ENCODE results near the gene CD300LF. TPM values are rescaled to one million over a fixed set of nuclear protein-coding genes. Genes with fewer than 3 reads are reported as not detected.
A peak's percentile ranks its signal among the peaks of the same experiment; 100 is the strongest.

CD300LF gene
- total RNA-seq, 1 experiment from 2014 or later: not detected

- H3K9me2 ChIP-seq (ENCODE audit: insufficient read depth): no peaks in the 10 kb centered on the region
- no peaks in the 10 kb centered on the region; the same call in 1 of the 2 replicates for H4K20me1 ChIP-seq (ENCODE audit: insufficient read depth)
- TF ChIP-seq EZH2 (IDR thresholded peaks at IDR 0.05): no peak
- no peak for TF ChIP-seq SRF (IDR thresholded peaks at IDR 0.05; ENCODE audit: low read depth)
- TF ChIP-seq EGR1 (IDR thresholded peaks at IDR 0.05; ENCODE audit: low read depth): no peak
- no peak for TF ChIP-seq MAX (IDR thresholded peaks at IDR 0.05)
- no peak for TF ChIP-seq CEBPB (IDR thresholded peaks at IDR 0.05; ENCODE audit: low read depth)
- TF ChIP-seq JUND (IDR thresholded peaks at IDR 0.05): no peak
- no peak for TF ChIP-seq YY1 (IDR thresholded peaks at IDR 0.05; ENCODE audit: extremely low read depth, insufficient replicate concordance, low read depth, low read length)
- TF ChIP-seq ATF3 (IDR thresholded peaks at IDR 0.05): no peak
- TF ChIP-seq SIN3A (IDR thresholded peaks at IDR 0.05; ENCODE audit: low read depth): no peak
- no peak for TF ChIP-seq CTCF (IDR thresholded peaks at IDR 0.05 in 2 of 3, conservative IDR thresholded peaks at IDR 0.05 in 1 of 3; ENCODE audit: borderline replicate concordance in 1 of 3, insufficient read depth in 1 of 3, low read depth in 2 of 3, low read length in 2 of 3)
- TF ChIP-seq ZFX (IDR thresholded peaks at IDR 0.05): no peak
- no peak for TF ChIP-seq FOSL1 (IDR thresholded peaks at IDR 0.05; ENCODE audit: low read depth)
- no peak for TF ChIP-seq EZH2phosphoT487 (IDR thresholded peaks at IDR 0.05; ENCODE audit: borderline replicate concordance)
- TF ChIP-seq ZNF274 (IDR thresholded peaks at IDR 0.05; ENCODE audit: low read depth, low read length): no peak
- TF ChIP-seq RAD21 (IDR thresholded peaks at IDR 0.05; ENCODE audit: low read depth): no peak
- TF ChIP-seq POLR2A (IDR thresholded peaks at IDR 0.05; ENCODE audit: borderline replicate concordance, extremely low read depth, insufficient read depth, insufficient read length): no peak
- no peak for TF ChIP-seq CBX3 (IDR thresholded peaks at IDR 0.05; ENCODE audit: low read depth)
- no peak for TF ChIP-seq SP1 (IDR thresholded peaks at IDR 0.05; ENCODE audit: low read depth)
- TF ChIP-seq REST (IDR thresholded peaks at IDR 0.05; ENCODE audit: low read depth): no peak
- no peak for TF ChIP-seq POLR2AphosphoS5 (IDR thresholded peaks at IDR 0.05; ENCODE audit: low read depth, low read length)
- H3K9ac ChIP-seq (ENCODE audit: low read length): peak overlapping the region; percentile 32
- no TSS peak for BruUV-seq (replicated peaks)
- peak overlapping the region; percentile 63 for H3K27ac ChIP-seq (ENCODE audit: low read depth, low read length)
- intact Hi-C loops (cut with micrococcal nuclease): no loop called here
- H3K36me3 ChIP-seq (ENCODE audit: control insufficient read depth in 1 of 2, insufficient read depth in 2 of 2, low read length in 2 of 2): no peaks in the 10 kb centered on the region
- ChIA-PET POLR2A (interaction anchor here (1.0 to 3.9 kb wide), 5 partner anchors 8 to 115 kb away, joined by 3 to 18 read pairs (median 4); partner anchors contain the start of gene FDXR), CTCF (interaction anchor here (1.2 to 4.1 kb wide), 3 partner anchors 13 to 100 kb away, joined by 3 to 20 read pairs (median 9); no protein-coding TSS in a partner anchor), RAD21 (ENCODE audit: low non-redundant PET in 1 of 2, low total read pairs in 2 of 2, uncharacterized antibody in 2 of 2, unreplicated experiment in 2 of 2) (interaction anchor here (1.2 to 1.3 kb wide), 2 partner anchors 12 kb away, joined by 3 to 4 read pairs; no protein-coding TSS in a partner anchor)
- H3K4me2 ChIP-seq (ENCODE audit: low read length): peak overlapping the region; percentile 85
- peaks cover 84% of the 10 kb centered on the region for H3K79me2 ChIP-seq (ENCODE audit: insufficient read depth, low read length)
- DNase-seq (ENCODE audit: low read depth, low spot score) (no peak), ATAC-seq (peak; percentile 5)
- no peak overlapping the region for H2AFZ ChIP-seq (ENCODE audit: low read depth, low read length, poor library complexity, severe bottlenecking)
- no peaks in the 10 kb centered on the region for H3K27me3 ChIP-seq (ENCODE audit: insufficient read depth, low read length)
- no peaks in the 10 kb centered on the region for H3K9me3 ChIP-seq (ENCODE audit: control insufficient read depth in 1 of 2, insufficient read depth in 1 of 2, low read depth in 1 of 2, low read length in 2 of 2)
- H3K4me1 ChIP-seq (ENCODE audit: control insufficient read depth in 1 of 2, insufficient read depth in 2 of 2, low read length in 2 of 2): peaks cover 55 to 57% of the 10 kb centered on the region in 2 experiments
- H3K4me3 ChIP-seq (replicated peaks in 1 of 2; ENCODE audit: low read depth in 1 of 2, low read length in 2 of 2): peak overlapping the region in 1 of 2 experiments; percentile 50; a peak in 3 of 4 replicates
Measured at GRCh38 chr17:74757502-74757901, 44.8 kb upstream of the CD300LF start.
